Liver (tissue), 9 donors: ENCODE measurements around the gene OTOF. TPM values are rescaled to one million over a fixed set of nuclear protein-coding genes. Genes with fewer than 3 reads are reported as not detected.

Source experiments
- DNase-seq: peaks from one replicate; pipeline ENCODE4 v3.0.0-alpha.2; 2017; ENCODE audit warnings: low spot score
- H3K27ac ChIP-seq, 2 donors: one replicate each; pipeline ENCODE4 v1.7.0; 2013; ENCODE audit warnings: inconsistent platforms in 2 of 2, low read length in 2 of 2, control low read depth in 1 of 2, low read depth in 1 of 2, mild to moderate bottlenecking in 1 of 2
- H3K27me3 ChIP-seq, 4 donors: one replicate each; pipeline versions ENCODE4 v1.6.1 to v1.7.0; 2013; ENCODE audit warnings: low read length in 3 of 4, inconsistent platforms in 1 of 4, mild to moderate bottlenecking in 1 of 4, moderate library complexity in 1 of 4; ENCODE audit not compliant: control insufficient read depth in 4 of 4, insufficient read depth in 4 of 4
- H3K36me3 ChIP-seq, 4 donors: one replicate each; pipeline versions ENCODE4 v1.6.1 to v1.7.0; 2013; ENCODE audit warnings: low read length in 3 of 4, mild to moderate bottlenecking in 3 of 4, low read depth in 1 of 4, moderate library complexity in 1 of 4; ENCODE audit not compliant: control insufficient read depth in 4 of 4, insufficient read depth in 3 of 4
- H3K4me1 ChIP-seq, 4 donors: one replicate each; pipeline versions ENCODE4 v1.6.1 to v1.7.0; 2013; ENCODE audit warnings: low read length in 3 of 4, mild to moderate bottlenecking in 3 of 4, moderate library complexity in 1 of 4; ENCODE audit not compliant: control insufficient read depth in 4 of 4, insufficient read depth in 4 of 4
- H3K4me3 ChIP-seq, 3 donors: one replicate each; pipeline versions ENCODE4 v1.6.1 to v1.7.0; 2013; ENCODE audit warnings: low read length in 3 of 3, control low read depth in 1 of 3, low read depth in 1 of 3, mild to moderate bottlenecking in 1 of 3
- H3K9ac ChIP-seq, 2 donors: one replicate each; pipeline ENCODE4 v1.7.0; 2013; ENCODE audit warnings: low read length in 2 of 2, mild to moderate bottlenecking in 2 of 2, moderate library complexity in 2 of 2, control low read depth in 1 of 2, low read depth in 1 of 2
- H3K9me3 ChIP-seq, 4 donors: one replicate each; pipeline versions ENCODE4 v1.6.1 to v1.7.0; 2013; ENCODE audit warnings: low read length in 3 of 4; ENCODE audit not compliant: control insufficient read depth in 4 of 4
- CTCF ChIP-seq: fragments of 150-350 bp; IDR thresholded peaks from 2 replicates; pipeline ENCODE4 v1.5.1; 2017; ENCODE audit warnings: improper control_type of control experiment, low read depth, low read length; ENCODE audit not compliant: missing input control
- FOXA1 ChIP-seq: IDR thresholded peaks from 2 replicates; pipeline ENCODE4 v1.6.1; 2016; ENCODE audit warnings: antibody characterized with exemption
- FOXA2 ChIP-seq: IDR thresholded peaks from 2 replicates; pipeline ENCODE4 v1.6.1; 2016; ENCODE audit warnings: antibody characterized with exemption
- HNF4G ChIP-seq: IDR thresholded peaks from 2 replicates; pipeline ENCODE4 v1.6.1; 2016; ENCODE audit warnings: antibody characterized with exemption
- NR2F2 ChIP-seq: IDR thresholded peaks from 2 replicates; pipeline ENCODE4 v1.6.1; 2016; ENCODE audit warnings: antibody characterized with exemption
- RAD21 ChIP-seq, 2 donors: IDR thresholded peaks; 2 replicates each; pipeline ENCODE4 v1.6.1; 2016; ENCODE audit warnings: antibody characterized with exemption in 2 of 2, mild to moderate bottlenecking in 2 of 2
- RXRA ChIP-seq, 2 donors: IDR thresholded peaks; 2 replicates each; pipeline ENCODE4 v1.6.1; 2017 to 2018; ENCODE audit warnings: antibody characterized with exemption in 2 of 2, mild to moderate bottlenecking in 1 of 2
- SP1 ChIP-seq: IDR thresholded peaks from 2 replicates; pipeline ENCODE4 v1.6.1; 2018; ENCODE audit warnings: antibody characterized with exemption, mild to moderate bottlenecking
- TAF1 ChIP-seq: conservative IDR thresholded peaks from 2 replicates; pipeline ENCODE4 v1.6.1; 2016; ENCODE audit warnings: antibody characterized with exemption, mild to moderate bottlenecking
- YY1 ChIP-seq: IDR thresholded peaks from 2 replicates; pipeline ENCODE4 v1.6.1; 2016; ENCODE audit warnings: antibody characterized with exemption, mild to moderate bottlenecking
- WGBS: extraction: QIAGEN DNeasy Blood & Tissue Kit; methylation state at CpG from one replicate; pipeline ENCODE4 v1.1.7; 2013; 5-methylcytosine and 5-hydroxymethylcytosine counted together
- polyA plus RNA-seq, 2 donors: library from polyadenylated mRNA; stranded (reverse) in 1 of 2; unstranded in 1 of 2; fragments of 200-250 nt in 1 of 2; fragments of >200 nt in 1 of 2; fragmentation: Nextera tagmentation in 1 of 2; extraction: Ambion mirVana in 1 of 2; gene quantifications; one replicate each; pipeline versions ENCODE4 v1.2.1 to v1.2.3, GENCODE V29; 2013 to 2015
- total RNA-seq, 2 donors: library from RNA; depleted of rRNA; stranded (reverse); fragments of >200 nt; gene quantifications; one replicate each; pipeline ENCODE4 v1.2.3, GENCODE V29; 2014
- TF ChIP-seq, protein P1 (sequence below): IDR thresholded peaks from 2 replicates; pipeline ENCODE4 v1.6.1; 2016; ENCODE audit warnings: antibody characterized with exemption
- TF ChIP-seq, protein P2 (sequence below): IDR thresholded peaks from 2 replicates; pipeline ENCODE4 v1.6.1; 2016; ENCODE audit warnings: antibody characterized with exemption, mild to moderate bottlenecking
- TF ChIP-seq, protein P3 (sequence below): IDR thresholded peaks from 2 replicates; pipeline ENCODE4 v1.6.1; 2016; ENCODE audit warnings: antibody characterized with exemption
- TF ChIP-seq, protein P4 (sequence below): IDR thresholded peaks from 2 replicates; pipeline ENCODE4 v1.6.1; 2016; ENCODE audit warnings: antibody characterized with exemption
- donor health status: healthy.
- donor health status: healthy.
- donor health status: healthy.
- donor health status: healthy.
- donor health status: healthy.

Gene OTOF
- total and polyA plus RNA-seq, 4 donors: 0.06 to 0.28 (median 0.07) TPM; not detected in 1

DNA sequence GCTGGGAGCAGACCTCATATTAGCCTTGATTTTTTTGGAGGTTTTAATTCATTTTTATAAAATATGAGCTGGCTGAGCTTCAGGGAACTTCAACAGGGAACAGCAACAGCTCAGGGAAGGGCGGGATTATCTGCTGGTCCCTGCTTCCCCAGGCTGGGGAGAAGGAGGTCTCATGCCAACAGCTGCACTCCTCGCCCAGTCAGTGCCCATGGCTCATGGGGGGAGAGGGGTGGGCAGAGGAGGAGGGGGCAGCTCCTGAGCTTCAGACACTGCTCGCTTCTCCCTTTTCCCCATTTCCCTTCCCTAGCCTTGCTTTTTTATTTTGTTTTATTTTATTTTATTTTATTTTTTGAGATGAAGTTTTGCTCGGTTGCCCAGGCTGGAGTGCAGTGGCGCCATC, 442 bp upstream of the OTOF start:
- 92% methylated on average over 5 of the region's 5 CpGs for WGBS
- peaks cover 3 to 11% (median 7%) of the 10 kb centered on the region in 4 donors for H3K4me1 ChIP-seq
- no peak overlapping the region for H3K27ac ChIP-seq
- DNase-seq: no peak
- no peak for TF ChIP-seq RAD21 (IDR thresholded peaks at IDR 0.05)
- TF ChIP-seq CTCF: no peak
- TF ChIP-seq FOXA1: no peak
- TF ChIP-seq FOXA2: no peak
- no peak for TF ChIP-seq NR2F2
- no peak for TF ChIP-seq TAF1
- TF ChIP-seq, protein P1, sequence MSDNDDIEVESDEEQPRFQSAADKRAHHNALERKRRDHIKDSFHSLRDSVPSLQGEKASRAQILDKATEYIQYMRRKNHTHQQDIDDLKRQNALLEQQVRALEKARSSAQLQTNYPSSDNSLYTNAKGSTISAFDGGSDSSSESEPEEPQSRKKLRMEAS: no peak
- TF ChIP-seq, protein P2, sequence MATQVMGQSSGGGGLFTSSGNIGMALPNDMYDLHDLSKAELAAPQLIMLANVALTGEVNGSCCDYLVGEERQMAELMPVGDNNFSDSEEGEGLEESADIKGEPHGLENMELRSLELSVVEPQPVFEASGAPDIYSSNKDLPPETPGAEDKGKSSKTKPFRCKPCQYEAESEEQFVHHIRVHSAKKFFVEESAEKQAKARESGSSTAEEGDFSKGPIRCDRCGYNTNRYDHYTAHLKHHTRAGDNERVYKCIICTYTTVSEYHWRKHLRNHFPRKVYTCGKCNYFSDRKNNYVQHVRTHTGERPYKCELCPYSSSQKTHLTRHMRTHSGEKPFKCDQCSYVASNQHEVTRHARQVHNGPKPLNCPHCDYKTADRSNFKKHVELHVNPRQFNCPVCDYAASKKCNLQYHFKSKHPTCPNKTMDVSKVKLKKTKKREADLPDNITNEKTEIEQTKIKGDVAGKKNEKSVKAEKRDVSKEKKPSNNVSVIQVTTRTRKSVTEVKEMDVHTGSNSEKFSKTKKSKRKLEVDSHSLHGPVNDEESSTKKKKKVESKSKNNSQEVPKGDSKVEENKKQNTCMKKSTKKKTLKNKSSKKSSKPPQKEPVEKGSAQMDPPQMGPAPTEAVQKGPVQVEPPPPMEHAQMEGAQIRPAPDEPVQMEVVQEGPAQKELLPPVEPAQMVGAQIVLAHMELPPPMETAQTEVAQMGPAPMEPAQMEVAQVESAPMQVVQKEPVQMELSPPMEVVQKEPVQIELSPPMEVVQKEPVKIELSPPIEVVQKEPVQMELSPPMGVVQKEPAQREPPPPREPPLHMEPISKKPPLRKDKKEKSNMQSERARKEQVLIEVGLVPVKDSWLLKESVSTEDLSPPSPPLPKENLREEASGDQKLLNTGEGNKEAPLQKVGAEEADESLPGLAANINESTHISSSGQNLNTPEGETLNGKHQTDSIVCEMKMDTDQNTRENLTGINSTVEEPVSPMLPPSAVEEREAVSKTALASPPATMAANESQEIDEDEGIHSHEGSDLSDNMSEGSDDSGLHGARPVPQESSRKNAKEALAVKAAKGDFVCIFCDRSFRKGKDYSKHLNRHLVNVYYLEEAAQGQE: no peak
- TF ChIP-seq, protein P3, sequence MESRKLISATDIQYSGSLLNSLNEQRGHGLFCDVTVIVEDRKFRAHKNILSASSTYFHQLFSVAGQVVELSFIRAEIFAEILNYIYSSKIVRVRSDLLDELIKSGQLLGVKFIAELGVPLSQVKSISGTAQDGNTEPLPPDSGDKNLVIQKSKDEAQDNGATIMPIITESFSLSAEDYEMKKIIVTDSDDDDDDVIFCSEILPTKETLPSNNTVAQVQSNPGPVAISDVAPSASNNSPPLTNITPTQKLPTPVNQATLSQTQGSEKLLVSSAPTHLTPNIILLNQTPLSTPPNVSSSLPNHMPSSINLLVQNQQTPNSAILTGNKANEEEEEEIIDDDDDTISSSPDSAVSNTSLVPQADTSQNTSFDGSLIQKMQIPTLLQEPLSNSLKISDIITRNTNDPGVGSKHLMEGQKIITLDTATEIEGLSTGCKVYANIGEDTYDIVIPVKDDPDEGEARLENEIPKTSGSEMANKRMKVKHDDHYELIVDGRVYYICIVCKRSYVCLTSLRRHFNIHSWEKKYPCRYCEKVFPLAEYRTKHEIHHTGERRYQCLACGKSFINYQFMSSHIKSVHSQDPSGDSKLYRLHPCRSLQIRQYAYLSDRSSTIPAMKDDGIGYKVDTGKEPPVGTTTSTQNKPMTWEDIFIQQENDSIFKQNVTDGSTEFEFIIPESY: no peak
- no peak for TF ChIP-seq SP1
- H3K4me3 ChIP-seq: no peak overlapping the region
- no peaks in the 10 kb centered on the region for H3K27me3 ChIP-seq
- H3K9ac ChIP-seq: no peak overlapping the region
- H3K9me3 ChIP-seq: no peaks in the 10 kb centered on the region
- H3K36me3 ChIP-seq: no peaks in the 10 kb centered on the region

- DNase-seq: no peak
- H3K4me1 ChIP-seq: peaks cover 0 to 2% (median under 1%) of the 10 kb centered on the region in 4 donors
- no peak overlapping the region for H3K9ac ChIP-seq
- 67% methylated on average over 33 of the region's 33 CpGs for WGBS
- no peak overlapping the region for H3K4me3 ChIP-seq
- H3K9me3 ChIP-seq: no peaks in the 10 kb centered on the region
- H3K27me3 ChIP-seq: no peaks in the 10 kb centered on the region
- no peaks in the 10 kb centered on the region for H3K36me3 ChIP-seq
- H3K27ac ChIP-seq: no peak overlapping the region
- TF ChIP-seq RXRA (IDR thresholded peaks at IDR 0.05) (no peak), YY1 (no peak), HNF4G (no peak), NR2F2 (no peak), SP1 (no peak), RAD21 (IDR thresholded peaks at IDR 0.05) (no peak), CTCF (no peak)
- TF ChIP-seq, protein P2: no peak
- TF ChIP-seq, protein P4, sequence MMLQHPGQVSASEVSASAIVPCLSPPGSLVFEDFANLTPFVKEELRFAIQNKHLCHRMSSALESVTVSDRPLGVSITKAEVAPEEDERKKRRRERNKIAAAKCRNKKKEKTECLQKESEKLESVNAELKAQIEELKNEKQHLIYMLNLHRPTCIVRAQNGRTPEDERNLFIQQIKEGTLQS: no peak
- TF ChIP-seq, protein P3: no peak
Observed at GRCh38 chr2:26477126-26477910, 606 bp downstream of the OTOF start.
